Nephron progenitor cell (in vitro differentiated cells): ENCODE results near the gene PDHB.

Experiments
- DNase-seq: peaks from one replicate; pipeline ENCODE4 v3.0.0; 2021
- H3K27ac Mint-ChIP-seq: 2 replicates; pipeline ENCODE4 v1.8.0; 2021; ENCODE audit warnings: mild to moderate bottlenecking, moderate library complexity, mixed read lengths
- H3K27me3 Mint-ChIP-seq: 2 replicates; pipeline ENCODE4 v1.8.0; 2021; ENCODE audit warnings: mild to moderate bottlenecking, low read depth, mixed read lengths; ENCODE audit not compliant: poor library complexity
- H3K36me3 Mint-ChIP-seq: 2 replicates; pipeline ENCODE4 v1.8.0; 2021; ENCODE audit warnings: low read depth, mixed read lengths
- H3K4me1 Mint-ChIP-seq: 2 replicates; pipeline ENCODE4 v1.8.0; 2021; ENCODE audit warnings: mixed read lengths
- H3K4me3 Mint-ChIP-seq: 2 replicates; pipeline ENCODE4 v1.8.0; 2021; ENCODE audit warnings: mild to moderate bottlenecking, moderate library complexity, mixed read lengths
- H3K9me3 Mint-ChIP-seq: 2 replicates; pipeline ENCODE4 v1.8.0; 2021; ENCODE audit warnings: mild to moderate bottlenecking, moderate library complexity, mixed read lengths
- CTCF ChIP-seq: fragments of 200-600 bp; sonication (generic); IDR thresholded peaks from 2 replicates; pipeline ENCODE4 v1.5.0; 2021; ENCODE audit warnings: antibody characterized with exemption

PDHB gene

GRCh38 chr3:58421004-58421403 is 12.6 kb downstream of the PDHB start:
- H3K4me1 Mint-ChIP-seq = peaks cover 22% of the 10 kb centered on the region
- no peak overlapping the region for H3K27ac Mint-ChIP-seq
- H3K9me3 Mint-ChIP-seq = no peaks in the 10 kb centered on the region
- no peak overlapping the region for H3K4me3 Mint-ChIP-seq
- H3K27me3 Mint-ChIP-seq = no peaks in the 10 kb centered on the region
- H3K36me3 Mint-ChIP-seq = peaks cover 18% of the 10 kb centered on the region
- no peak for DNase-seq
- TF ChIP-seq CTCF = no peak

- DNase-seq = no peak
- Mint-ChIP-seq H3K9me3 (no peaks in the 10 kb centered on the region), H3K27me3 (no peaks in the 10 kb centered on the region), H3K27ac (no peak overlapping the region), H3K36me3 (peaks cover 18% of the 10 kb centered on the region), H3K4me3 (no peak overlapping the region), H3K4me1 (peaks cover 33% of the 10 kb centered on the region)
- no peak for TF ChIP-seq CTCF
These were observed 13.7 kb downstream of the PDHB start for GRCh38 chr3:58419780-58420507.

- no peak overlapping the region for H3K4me3 Mint-ChIP-seq
- H3K27me3 Mint-ChIP-seq = peaks cover 5% of the 10 kb centered on the region
- no peak overlapping the region for H3K27ac Mint-ChIP-seq
- no peak for TF ChIP-seq CTCF
- no peak for DNase-seq
- H3K9me3 Mint-ChIP-seq = no peaks in the 10 kb centered on the region
- peaks cover 48% of the 10 kb centered on the region for H3K4me1 Mint-ChIP-seq
- peaks cover 15% of the 10 kb centered on the region for H3K36me3 Mint-ChIP-seq
These were observed 15.4 kb downstream of the PDHB start for GRCh38 chr3:58418227-58418626.

- peaks cover 5% of the 10 kb centered on the region for H3K27me3 Mint-ChIP-seq
- no peak for DNase-seq
- peaks cover 11% of the 10 kb centered on the region for H3K36me3 Mint-ChIP-seq
- no peaks in the 10 kb centered on the region for H3K9me3 Mint-ChIP-seq
- peaks cover 52% of the 10 kb centered on the region for H3K4me1 Mint-ChIP-seq
- no peak for TF ChIP-seq CTCF
- no peak overlapping the region for H3K27ac Mint-ChIP-seq
- H3K4me3 Mint-ChIP-seq = no peak overlapping the region
These were observed 16.6 kb downstream of the PDHB start for GRCh38 chr3:58417075-58417474.

GRCh38 chr3:58416191-58416590 is 17.4 kb downstream of the PDHB start:
- Mint-ChIP-seq H3K9me3 (no peaks in the 10 kb centered on the region), H3K4me1 (peaks cover 49% of the 10 kb centered on the region), H3K27ac (peak overlapping the region; percentile 45), H3K36me3 (peaks cover 4% of the 10 kb centered on the region), H3K27me3 (peaks cover 5% of the 10 kb centered on the region), H3K4me3 (no peak overlapping the region)
- no peak for DNase-seq
- no peak for TF ChIP-seq CTCF
